HAP-1 (cell line): Measurements from ENCODE around the gene ZNF784.
"Not testable (repeated sequence)": the region's sequence is repeated elsewhere in the genome, so short reads cannot be mapped to it uniquely, and the experiment has no call there.

Experiments
- DNase-seq, 2 experiments: peaks; one replicate each; pipeline ENCODE4 v3.0.0-alpha.2; 2016 to 2020; ENCODE audit warnings: low spot score in 2 of 2
- H3K27me3 ChIP-seq: fragments of 250-450 bp; sonication (Bioruptor Pico); 2 replicates; pipeline ENCODE4 v1.5.1; 2020; ENCODE audit warnings: low read depth, mild to moderate bottlenecking, moderate library complexity
- H3K36me3 ChIP-seq: fragments of 250-450 bp; sonication (Bioruptor Pico); replicated peaks from 2 replicates; pipeline ENCODE4 v1.5.1; 2020; ENCODE audit warnings: mild to moderate bottlenecking
- H3K4me1 ChIP-seq: fragments of 250-450 bp; sonication (Bioruptor Pico); 2 replicates; pipeline ENCODE4 v1.5.1; 2020; ENCODE audit warnings: mild to moderate bottlenecking
- H3K4me3 ChIP-seq: fragments of 250-450 bp; sonication (Bioruptor Pico); 2 replicates; pipeline ENCODE4 v1.5.1; 2020; ENCODE audit warnings: mild to moderate bottlenecking, moderate library complexity
- H3K9me3 ChIP-seq: fragments of 250-450 bp; sonication (Bioruptor Pico); 2 replicates; pipeline ENCODE4 v1.5.1; 2020; ENCODE audit warnings: mild to moderate bottlenecking, moderate library complexity
- in situ Hi-C: fragments of 300-500 bp; cut with MboI; formaldehyde crosslinking; loops from 3 replicates; pipeline ENCODE4 v1.14.3; 2020; ENCODE audit warnings: low sequenced_read_pairs, inconsistent platforms, mixed read lengths

The ZNF784 gene

GRCh38 chr19:55596304-55596703, 28.1 kb downstream of the ZNF784 start:
- Histone ChIP-seq H3K27me3 (no peaks in the 10 kb centered on the region), H3K9me3 (no peaks in the 10 kb centered on the region), H3K4me1 (peaks cover 13% of the 10 kb centered on the region), H3K36me3 (peaks cover 23% of the 10 kb centered on the region), H3K4me3 (no peak overlapping the region)
- in situ Hi-C loops: no loop called here
- no peak for DNase-seq

GRCh38 chr19:55594996-55595545, 29.3 kb downstream of the ZNF784 start:
- peaks cover 23% of the 10 kb centered on the region for H3K36me3 ChIP-seq
- H3K4me1 ChIP-seq: peaks cover 7% of the 10 kb centered on the region
- DNase-seq: no peak
- no peaks in the 10 kb centered on the region for H3K27me3 ChIP-seq
- H3K9me3 ChIP-seq: no peaks in the 10 kb centered on the region
- H3K4me3 ChIP-seq: no peak overlapping the region
- in situ Hi-C loops: no loop called here

- DNase-seq: no peak
- Histone ChIP-seq H3K27me3 (no peaks in the 10 kb centered on the region), H3K36me3 (peaks cover 23% of the 10 kb centered on the region), H3K4me1 (peaks cover 2% of the 10 kb centered on the region; the same call in 1 of the 2 replicates), H3K9me3 (no peaks in the 10 kb centered on the region), H3K4me3 (no peak overlapping the region)
- in situ Hi-C loops: no loop called here
These were observed 31.1 kb downstream of the ZNF784 start for GRCh38 chr19:55593096-55593772.

DNA sequence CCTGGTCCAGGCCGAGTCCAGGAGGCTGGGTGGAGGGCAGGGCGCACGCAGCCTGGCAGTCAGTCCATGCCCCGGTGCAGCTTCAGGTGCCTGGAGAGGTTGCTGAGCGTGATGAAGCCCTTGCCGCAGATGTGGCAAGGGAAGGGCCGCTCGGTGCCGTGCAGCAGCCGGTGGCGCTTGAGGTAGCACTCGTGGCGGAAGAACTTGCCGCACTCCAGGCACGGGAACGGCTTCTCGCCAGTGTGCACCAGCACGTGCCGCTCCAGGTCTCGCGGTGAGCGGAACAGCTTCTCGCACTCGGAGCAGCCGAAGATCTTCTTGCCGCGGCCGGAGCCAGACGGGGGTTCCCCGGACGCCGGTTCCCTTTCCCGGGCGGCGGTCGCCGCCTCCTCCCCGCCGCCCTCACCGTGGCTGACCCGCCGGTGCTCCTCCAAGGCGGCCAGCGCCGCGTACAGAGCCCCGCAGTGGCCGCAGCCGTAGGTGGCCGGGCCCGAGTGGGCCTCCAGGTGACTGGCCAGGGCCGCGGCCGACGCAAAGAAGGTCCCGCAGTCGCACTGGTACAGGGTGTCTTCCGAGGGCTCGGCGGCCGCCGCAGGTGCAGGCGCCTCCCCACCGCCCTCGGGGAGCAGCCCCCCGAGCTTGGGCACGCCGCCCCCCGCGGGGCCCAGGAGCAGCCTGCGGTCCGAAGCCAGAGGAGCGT, 31.8 kb downstream of the ZNF784 start:
- no peaks in the 10 kb centered on the region for H3K9me3 ChIP-seq
- peaks cover 3% of the 10 kb centered on the region for H3K4me1 ChIP-seq
- DNase-seq: no peak
- in situ Hi-C loops: no loop called here
- H3K36me3 ChIP-seq: peaks cover 23% of the 10 kb centered on the region
- no peaks in the 10 kb centered on the region for H3K27me3 ChIP-seq
- no peak overlapping the region for H3K4me3 ChIP-seq

DNA sequence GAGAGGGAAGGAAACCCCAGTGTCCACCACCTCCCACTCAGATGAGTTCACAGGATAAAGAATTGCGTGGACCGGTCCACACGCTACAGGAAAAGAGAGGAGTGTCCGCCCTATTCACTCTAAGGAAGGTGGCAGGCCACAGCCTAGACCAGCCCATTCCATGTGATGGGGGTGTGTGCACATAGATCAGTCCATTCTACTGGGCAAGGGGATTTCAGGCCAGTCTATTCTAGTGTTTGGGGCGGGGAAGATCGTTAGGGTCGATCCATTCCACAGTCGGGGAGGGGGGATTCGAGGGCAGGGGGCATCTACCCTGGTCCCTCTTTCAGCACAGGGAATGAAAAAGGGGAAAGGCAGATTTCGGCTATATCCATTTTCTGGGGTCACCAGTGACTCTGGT, 32.8 kb downstream of the ZNF784 start:
- peaks cover 13% of the 10 kb centered on the region for H3K36me3 ChIP-seq
- no peaks in the 10 kb centered on the region for H3K9me3 ChIP-seq
- in situ Hi-C loops: no loop called here
- no peaks in the 10 kb centered on the region for H3K27me3 ChIP-seq
- no peak overlapping the region for H3K4me3 ChIP-seq
- DNase-seq: peak in 1 of 2 experiments; percentile 37
- H3K4me1 ChIP-seq: peaks cover 10% of the 10 kb centered on the region

DNA sequence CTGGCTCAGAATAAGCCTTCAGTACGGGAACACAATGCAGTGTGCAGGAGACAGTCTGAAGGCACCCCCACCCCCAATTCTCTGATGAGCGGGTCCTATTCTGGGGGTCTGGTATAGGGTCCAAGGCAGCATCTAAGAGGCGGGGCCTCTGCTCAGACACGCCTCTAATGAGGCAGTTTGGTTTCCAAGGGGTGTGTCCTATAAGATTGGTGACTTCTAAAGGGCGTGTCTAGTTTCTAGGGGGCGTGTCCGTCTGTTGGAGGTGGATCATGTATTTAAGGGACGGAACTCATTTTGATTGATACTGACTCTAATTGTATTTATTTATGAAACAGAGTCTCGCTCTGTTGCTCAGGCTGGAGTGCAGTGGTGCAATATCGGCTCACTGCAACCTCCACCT, 33.7 kb downstream of the ZNF784 start:
- no peaks in the 10 kb centered on the region for H3K9me3 ChIP-seq
- peak in 1 of 2 experiments; percentile 63 for DNase-seq
- peaks cover 17% of the 10 kb centered on the region for H3K4me1 ChIP-seq
- no peak overlapping the region for H3K4me3 ChIP-seq
- no peaks in the 10 kb centered on the region for H3K27me3 ChIP-seq
- H3K36me3 ChIP-seq: peaks cover 11% of the 10 kb centered on the region
- in situ Hi-C loops: no loop called here

- in situ Hi-C loops: no loop called here
- Histone ChIP-seq H3K27me3 (no peaks in the 10 kb centered on the region), H3K36me3 (peaks cover 6% of the 10 kb centered on the region), H3K9me3 (0 out of 2 replicates have a peak, but pooled peaks cover 3% of the 10 kb centered on the region), H3K4me3 (no peak overlapping the region), H3K4me1 (peaks cover 21% of the 10 kb centered on the region)
- DNase-seq: no peak
These were observed 34.3 kb downstream of the ZNF784 start for GRCh38 chr19:55590109-55590508.

DNA sequence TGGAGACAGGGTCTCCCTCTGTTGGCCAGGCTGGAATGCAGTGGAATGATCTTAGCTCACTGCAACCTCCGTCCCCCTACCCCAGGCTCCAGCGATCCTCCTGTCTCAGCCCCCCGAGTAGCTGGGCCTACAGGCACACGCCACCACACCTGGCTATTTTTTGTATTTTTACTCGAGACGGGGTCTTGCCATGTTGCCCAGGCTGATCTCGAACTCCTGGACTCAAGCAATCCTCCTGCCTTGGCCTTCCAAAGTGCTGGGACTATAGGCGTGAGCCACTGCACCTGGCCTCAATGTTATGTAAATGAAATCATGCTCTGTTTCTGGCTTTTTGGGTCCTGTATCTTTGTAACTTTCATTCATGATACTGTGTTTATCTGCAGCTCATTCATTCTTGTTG, 35.6 kb downstream of the ZNF784 start:
- 0 out of 2 replicates have a peak, but pooled peaks cover 3% of the 10 kb centered on the region for H3K9me3 ChIP-seq
- peaks cover 3% of the 10 kb centered on the region; the same call in 1 of the 2 replicates for H3K36me3 ChIP-seq
- no peak for DNase-seq
- peaks cover 21% of the 10 kb centered on the region for H3K4me1 ChIP-seq
- no peaks in the 10 kb centered on the region for H3K27me3 ChIP-seq
- H3K4me3 ChIP-seq: no peak overlapping the region
- in situ Hi-C loops: no loop called here

DNA sequence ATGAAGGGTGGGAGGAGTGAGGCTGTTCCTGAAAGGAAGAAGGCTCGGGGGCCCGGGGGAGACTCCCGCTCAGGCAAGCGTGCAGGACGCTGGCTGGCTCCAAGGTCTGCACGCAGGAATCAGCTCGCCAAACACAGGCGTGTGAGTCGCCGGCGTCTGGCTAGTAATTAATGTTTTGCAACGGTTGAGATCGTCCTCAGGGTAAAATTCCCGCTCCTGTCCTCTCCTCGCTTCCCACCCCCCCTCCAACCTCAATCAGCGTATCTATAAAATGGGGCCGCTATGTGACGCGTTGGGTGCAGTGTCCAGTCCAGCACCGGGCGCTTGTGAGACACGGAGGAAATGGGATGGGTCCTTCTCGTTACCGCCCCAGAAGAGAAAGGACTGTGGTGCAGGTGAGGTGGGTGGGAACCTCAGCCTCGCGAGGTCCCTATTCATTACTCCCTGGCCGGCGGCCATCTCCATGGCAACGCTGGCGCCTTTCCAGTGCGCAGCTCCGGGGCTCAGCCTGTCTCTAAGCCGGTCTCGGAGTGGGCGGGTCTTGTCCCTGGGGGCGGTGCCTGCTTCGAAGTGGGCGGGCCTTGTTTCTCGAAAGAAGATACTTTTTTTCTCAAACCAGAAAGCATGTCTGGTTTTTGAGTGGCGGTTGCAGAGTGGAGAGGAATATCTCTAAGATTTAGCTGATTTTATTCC, 37.2 kb downstream of the ZNF784 start:
- Histone ChIP-seq H3K27me3 (no peaks in the 10 kb centered on the region), H3K36me3 (no peaks in the 10 kb centered on the region), H3K4me1 (peaks cover 21% of the 10 kb centered on the region), H3K9me3 (0 out of 2 replicates have a peak, but pooled peaks cover 3% of the 10 kb centered on the region), H3K4me3 (peak overlapping the region; percentile 27)
- DNase-seq: peak; percentile 89 to 98
- in situ Hi-C loops: no loop called here

DNA sequence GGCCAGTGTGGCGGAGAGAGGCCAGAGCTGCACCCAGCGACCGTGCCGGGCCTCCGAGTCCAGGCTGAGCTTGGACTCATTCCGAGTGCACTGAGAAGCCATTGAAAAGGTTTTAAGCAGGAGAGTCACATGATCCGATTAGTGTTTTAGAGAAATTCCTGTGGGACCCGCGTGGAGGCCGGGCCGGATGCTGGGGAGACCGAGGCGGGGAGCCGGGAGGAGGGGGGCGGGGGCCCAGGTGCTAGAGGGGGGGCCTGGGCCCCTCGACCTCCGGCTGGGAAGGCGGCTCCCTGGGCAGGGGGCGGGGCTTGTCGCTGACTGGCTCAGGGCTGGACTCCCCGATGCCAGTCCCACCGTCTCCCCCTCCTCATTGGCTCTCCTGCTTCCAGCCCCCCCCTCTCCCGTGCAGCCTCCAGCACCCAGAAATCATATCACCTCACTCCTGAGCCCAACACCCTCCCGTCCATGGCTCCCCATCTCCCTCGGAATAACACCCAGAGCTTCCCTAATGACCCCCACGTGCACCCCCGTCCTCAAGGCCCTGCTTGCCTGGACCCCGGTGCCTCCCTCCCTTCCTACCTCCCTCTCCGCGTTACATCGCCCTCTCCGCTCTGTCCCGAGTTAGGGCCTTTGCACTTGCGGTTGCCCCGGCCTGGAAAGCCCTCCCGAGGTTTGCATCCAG, 38.6 kb downstream of the ZNF784 start:
- H3K36me3 ChIP-seq: no peaks in the 10 kb centered on the region
- no peaks in the 10 kb centered on the region for H3K27me3 ChIP-seq
- H3K4me1 ChIP-seq: peaks cover 21% of the 10 kb centered on the region
- 0 out of 2 replicates have a peak, but pooled peaks cover 3% of the 10 kb centered on the region for H3K9me3 ChIP-seq
- DNase-seq: peak; percentile 38 to 90
- in situ Hi-C loops: no loop called here
- peak overlapping the region; percentile 9; the same call in 1 of the 2 replicates for H3K4me3 ChIP-seq

GRCh38 chr19:55584871-55585270, 39.5 kb downstream of the ZNF784 start:
- Histone ChIP-seq H3K4me3 (no peak overlapping the region), H3K27me3 (no peaks in the 10 kb centered on the region), H3K36me3 (no peaks in the 10 kb centered on the region), H3K9me3 (0 out of 2 replicates have a peak, but pooled peaks cover 3% of the 10 kb centered on the region), H3K4me1 (peaks cover 21% of the 10 kb centered on the region)
- in situ Hi-C loops: no loop called here
- DNase-seq: no peak

DNA sequence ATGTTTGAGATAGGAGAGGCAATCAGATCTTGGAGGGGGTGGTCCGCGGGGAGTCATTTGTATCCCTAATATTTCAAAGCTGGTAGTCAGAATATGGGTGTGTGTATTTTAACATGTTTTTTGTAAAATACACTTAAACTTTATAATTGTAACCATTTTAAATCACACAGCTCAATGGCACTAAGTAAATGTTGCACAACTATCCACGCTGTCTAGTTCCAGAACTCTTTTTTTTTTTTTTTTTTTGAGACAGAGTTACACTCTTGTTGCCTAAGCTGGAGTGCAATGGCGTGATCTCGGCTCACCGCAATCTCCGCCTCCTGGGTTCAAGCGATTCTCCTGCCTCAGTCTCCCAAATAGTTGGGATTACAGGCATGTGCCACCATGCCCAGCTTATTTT, 40.5 kb downstream of the ZNF784 start:
- H3K9me3 ChIP-seq, H3K27me3 ChIP-seq, H3K4me3 ChIP-seq, in situ Hi-C loops, H3K36me3 ChIP-seq, DNase-seq: not testable (repeated sequence)
- H3K4me1 ChIP-seq: peaks cover 21% of the 10 kb centered on the region

GRCh38 chr19:55582284-55582683, 42.1 kb downstream of the ZNF784 start:
- H3K9me3 ChIP-seq, in situ Hi-C loops, H3K4me3 ChIP-seq, DNase-seq, H3K36me3 ChIP-seq, H3K27me3 ChIP-seq: not testable (repeated sequence)
- H3K4me1 ChIP-seq: peaks cover 17% of the 10 kb centered on the region
